Endothelial cell of umbilical vein (primary cell): ENCODE results near the gene ADH1A. TPM values are rescaled to one million over a fixed set of nuclear protein-coding genes. Genes with fewer than 3 reads are reported as not detected.

Source experiments
- BruUV-seq: library from RNA; stranded (reverse); fragments of 400-500 nt; replicated peaks from 2 replicates; lab custom pipeline; 2021; lab: Mats Ljungman, UMichigan
- CTCF ChIA-PET: fragments of 300-600, 350-600 bp; sonication (Branson Sonifier 250); formaldehyde crosslinking; loops from one replicate; lab custom pipeline; 2021; ENCODE audit warnings: antibody characterized with exemption, inconsistent platforms; lab: Charles Lee
- POLR2A ChIA-PET: fragments of 300-600, 350-600 bp; sonication (Branson Sonifier 250); formaldehyde crosslinking; loops from one replicate; lab custom pipeline; 2021; ENCODE audit warnings: antibody characterized with exemption, inconsistent platforms; lab: Charles Lee
- DNase-seq: peaks from one replicate; pipeline ENCODE4 v3.0.0-alpha.2; 2011; ENCODE audit warnings: low read depth, low spot score
- FAIRE-seq: peaks from 2 replicates; lab custom pipeline; 2011; peaks lifted over from hg19 to GRCh38; lab: Jason Lieb, UNC
- H2AFZ ChIP-seq: 2 replicates; pipeline ENCODE4 v1.6.0; 2012; ENCODE audit warnings: low read depth, low read length, control low read depth, inconsistent platforms
- H3K27ac ChIP-seq: 2 replicates; pipeline ENCODE4 v1.5.1; 2011; ENCODE audit warnings: low read depth, mild to moderate bottlenecking, control low read depth, low read length, moderate library complexity; ENCODE audit not compliant: insufficient read depth
- H3K27me3 ChIP-seq, 2 experiments: 2 replicates each; pipeline versions ENCODE4 v1.6.0 to v1.6.1; 2011; ENCODE audit warnings: low read length in 2 of 2, mixed read lengths in 1 of 2; ENCODE audit not compliant: control insufficient read depth in 2 of 2, insufficient read depth in 2 of 2
- H3K36me3 ChIP-seq, 2 experiments: 2 replicates in 1 of 2; 3 replicates in 1 of 2; pipeline ENCODE4 v1.5.1; 2011; ENCODE audit warnings: low read length in 2 of 2, mild to moderate bottlenecking in 1 of 2, moderate library complexity in 1 of 2; ENCODE audit not compliant: control insufficient read depth in 2 of 2, insufficient read depth in 2 of 2; ENCODE audit errors: extremely low read depth in 1 of 2
- H3K4me1 ChIP-seq: 3 replicates; pipeline ENCODE4 v1.5.1; 2011; ENCODE audit warnings: mild to moderate bottlenecking, low read length; ENCODE audit not compliant: control insufficient read depth, insufficient read depth; ENCODE audit errors: extremely low read depth
- H3K4me2 ChIP-seq: 2 replicates; pipeline ENCODE4 v1.6.1; 2011; ENCODE audit warnings: low read length, control low read depth, mixed read lengths; ENCODE audit not compliant: insufficient read depth
- H3K4me3 ChIP-seq, 3 experiments: fragments of 200-600 bp in 1 of 3; sonication (generic), shearing (Covaris generic) in 1 of 3; replicated peaks in 1 of 3; 2 replicates each; pipeline ENCODE4 v1.5.1; 2011 to 2016; ENCODE audit warnings: control low read depth in 3 of 3, low read length in 3 of 3, mild to moderate bottlenecking in 2 of 3, inconsistent platforms in 1 of 3, low read depth in 1 of 3, moderate library complexity in 1 of 3; ENCODE audit not compliant: insufficient read depth in 1 of 3
- H3K79me2 ChIP-seq: 2 replicates; pipeline ENCODE4 v1.6.0; 2012; ENCODE audit warnings: low read length, inconsistent platforms; ENCODE audit not compliant: control insufficient read depth, insufficient read depth
- H3K9ac ChIP-seq: replicated peaks from 2 replicates; pipeline ENCODE3; 2011; ENCODE audit warnings: low read length, control low read depth; ENCODE audit not compliant: insufficient read depth; ENCODE audit errors: extremely low read depth
- H3K9me1 ChIP-seq: replicated peaks from 3 replicates; pipeline ENCODE4 v1.6.0; 2011; ENCODE audit warnings: mild to moderate bottlenecking, low read length; ENCODE audit not compliant: control insufficient read depth, insufficient read depth; ENCODE audit errors: extremely low read depth
- H3K9me3 ChIP-seq: replicated peaks from 2 replicates; pipeline ENCODE4 v1.5.1; 2012; ENCODE audit warnings: low read length, inconsistent platforms; ENCODE audit not compliant: control insufficient read depth, insufficient read depth
- H4K20me1 ChIP-seq: replicated peaks from 2 replicates; pipeline ENCODE3; 2011; ENCODE audit warnings: mild to moderate bottlenecking, low read length; ENCODE audit not compliant: control insufficient read depth, insufficient read depth; ENCODE audit errors: extremely low read depth
- CTCF ChIP-seq, 2 donors: IDR thresholded peaks; 1 replicate in 1 of 2; 2 replicates in 1 of 2; pipeline ENCODE4 v1.5.1; 2011; ENCODE audit warnings: low read length in 2 of 2, mild to moderate bottlenecking in 2 of 2, moderate library complexity in 2 of 2, control low read depth in 1 of 2, inconsistent platforms in 1 of 2, low read depth in 1 of 2; ENCODE audit not compliant: insufficient read depth in 1 of 2; ENCODE audit errors: extremely low read depth in 1 of 2
- EZH2 ChIP-seq: IDR thresholded peaks from 2 replicates; pipeline ENCODE4 v1.6.1; 2012; ENCODE audit warnings: borderline replicate concordance, low read depth, mild to moderate bottlenecking, moderate library complexity, low read length, inconsistent platforms; ENCODE audit not compliant: severe bottlenecking
- FOS ChIP-seq: IDR thresholded peaks from 2 replicates; pipeline ENCODE4 v1.6.1; 2011; ENCODE audit warnings: mild to moderate bottlenecking, low read length, moderate library complexity, borderline replicate concordance; ENCODE audit not compliant: insufficient read depth
- GATA2 ChIP-seq: IDR thresholded peaks from 2 replicates; pipeline ENCODE4 v1.7.0; 2011; ENCODE audit warnings: low read depth, mild to moderate bottlenecking, moderate library complexity, mixed read lengths, low read length; ENCODE audit not compliant: insufficient read length, insufficient read depth
- MYC ChIP-seq: IDR thresholded peaks from one replicate; pipeline ENCODE4 v1.6.1; 2011; ENCODE audit warnings: mild to moderate bottlenecking, low read depth, low read length
- POLR2A ChIP-seq: IDR thresholded peaks from 2 replicates; pipeline ENCODE4 v1.6.1; 2012; ENCODE audit warnings: low read depth, mild to moderate bottlenecking, control low read depth, low read length
- POLR2AphosphoS5 ChIP-seq: IDR thresholded peaks from 2 replicates; pipeline ENCODE4 v1.6.1; 2012; ENCODE audit warnings: low read depth, mild to moderate bottlenecking, control low read depth, low read length, moderate library complexity; ENCODE audit not compliant: insufficient read depth
- dilution Hi-C: fragments of 300-500 bp; cut with MboI; formaldehyde crosslinking; loops from one replicate; pipeline ENCODE4 v1.15.0; 2019; ENCODE audit warnings: low sequenced_read_pairs; ENCODE audit not compliant: extremely low pct_ligation_motif_present
- intact Hi-C: fragments of 100-400 bp; cut with micrococcal nuclease; formaldehyde crosslinking; loops from one replicate; pipeline ENCODE4 v1.10.0; 2022
- polyA plus RNA-seq, 4 experiments: library from polyadenylated mRNA; depleted of rRNA in 3 of 4; stranded (reverse) in 3 of 4; unstranded in 1 of 4; fragments of >200 nt; gene quantifications; 2 replicates each; pipeline versions ENCODE4 v1.2.1 to v1.2.3, GENCODE V29; 2011 to 2012; ENCODE audit warnings: missing spikeins in 1 of 4
- total RNA-seq: library from RNA; stranded (reverse); gene quantifications from 2 replicates; pipeline ENCODE4 v1.2.3, GENCODE V29; 2021
- TF ChIP-seq, protein P1 (sequence below): IDR thresholded peaks from 2 replicates; pipeline ENCODE4 v1.6.1; 2011; ENCODE audit not compliant: insufficient read depth, insufficient read length

ADH1A gene
- total and polyA plus RNA-seq, 2 donors (not counting 3 experiments of a cell fraction or from before 2014, with no cell fraction given) = not detected

- TF ChIP-seq EZH2 (no peak), FOS (no peak), GATA2 (no peak), CTCF (IDR thresholded peaks at IDR 0.05; ENCODE audit: extremely low read depth in 1 of 2, insufficient read depth in 1 of 2, low read depth in 1 of 2, low read length in 2 of 2) (no peak), POLR2AphosphoS5 (no peak)
- TF ChIP-seq, protein P1, sequence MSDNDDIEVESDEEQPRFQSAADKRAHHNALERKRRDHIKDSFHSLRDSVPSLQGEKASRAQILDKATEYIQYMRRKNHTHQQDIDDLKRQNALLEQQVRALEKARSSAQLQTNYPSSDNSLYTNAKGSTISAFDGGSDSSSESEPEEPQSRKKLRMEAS = no peak
- no TSS peak for BruUV-seq
- Histone ChIP-seq H3K79me2 (no peaks in the 10 kb centered on the region), H3K27ac (no peak overlapping the region), H3K4me3 (no peak overlapping the region), H3K4me1 (no peaks in the 10 kb centered on the region), H3K36me3 (no peaks in the 10 kb centered on the region), H4K20me1 (no peaks in the 10 kb centered on the region), H3K9me3 (no peaks in the 10 kb centered on the region), H3K4me2 (no peak overlapping the region), H3K9me1 (no peaks in the 10 kb centered on the region), H2AFZ (no peak overlapping the region), H3K27me3 (no peaks in the 10 kb centered on the region), H3K9ac (no peak overlapping the region)
- ChIA-PET POLR2A (no interaction called here), CTCF (no interaction called here)
- no peak for DNase-seq
- no peak for FAIRE-seq
- intact Hi-C loops = no loop called here
- dilution Hi-C loops = no loop called here
Measured at GRCh38 chr4:99252746-99253145, 38.0 kb downstream of the ADH1A start.

DNA sequence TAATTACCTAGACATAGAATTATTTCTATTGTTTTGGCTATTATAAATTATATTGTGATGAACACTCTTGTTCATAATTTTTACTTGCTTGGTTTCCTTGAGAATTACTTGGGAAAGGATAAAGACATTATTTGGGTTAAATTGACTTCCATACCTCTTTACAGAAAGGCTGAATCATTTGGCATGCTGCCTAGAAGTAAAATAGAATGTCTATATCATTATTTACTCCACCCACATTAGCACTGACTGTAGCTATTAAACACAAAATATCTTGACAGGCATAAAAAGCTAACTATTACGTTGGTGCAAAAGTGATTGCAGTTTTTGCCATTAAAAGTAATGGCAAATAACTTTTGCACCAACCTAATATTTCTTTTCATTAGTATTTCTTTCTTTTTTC, 42.1 kb downstream of the ADH1A start:
- intact Hi-C loops = no loop called here
- no peak for FAIRE-seq
- Histone ChIP-seq H3K9me3 (no peaks in the 10 kb centered on the region), H3K27ac (no peak overlapping the region), H3K36me3 (no peaks in the 10 kb centered on the region), H3K9ac (no peak overlapping the region), H3K79me2 (no peaks in the 10 kb centered on the region), H3K4me2 (no peak overlapping the region), H2AFZ (no peak overlapping the region), H4K20me1 (no peaks in the 10 kb centered on the region), H3K4me3 (no peak overlapping the region), H3K27me3 (no peaks in the 10 kb centered on the region), H3K9me1 (no peaks in the 10 kb centered on the region), H3K4me1 (no peaks in the 10 kb centered on the region)
- CTCF ChIA-PET = no interaction called here
- no peak for DNase-seq
- no TSS peak for BruUV-seq
- dilution Hi-C loops = no loop called here
- TF ChIP-seq POLR2A = no peak
- TF ChIP-seq POLR2AphosphoS5 = no peak
- TF ChIP-seq, protein P1 = no peak
- TF ChIP-seq EZH2 = no peak
- no peak for TF ChIP-seq MYC
- no peak for TF ChIP-seq GATA2
- POLR2A ChIA-PET = no interaction called here
